SJCRH30 (cell line): ENCODE data around the gene DXO. TPM values are rescaled to one million over a fixed set of nuclear protein-coding genes. Genes with fewer than 3 reads are reported as not detected.
"Not testable (repeated sequence)": the region's sequence is repeated elsewhere in the genome, so short reads cannot be mapped to it uniquely, and the experiment has no call there.

Source experiments
- DNase-seq, 2 experiments: peaks; one replicate each; pipeline ENCODE4 v3.0.0-alpha.2; 2015 to 2020
- H3K27ac ChIP-seq: fragments of 250-450 bp; sonication (Bioruptor Pico); 2 replicates; pipeline ENCODE4 v1.5.1; 2020; ENCODE audit warnings: mild to moderate bottlenecking, moderate library complexity
- H3K27me3 ChIP-seq: fragments of 250-450 bp; sonication (Bioruptor Pico); 2 replicates; pipeline ENCODE4 v1.5.1; 2020; ENCODE audit warnings: mild to moderate bottlenecking, moderate library complexity
- H3K36me3 ChIP-seq: fragments of 250-450 bp; sonication (Bioruptor Pico); 2 replicates; pipeline ENCODE4 v1.5.1; 2020; ENCODE audit warnings: mild to moderate bottlenecking, moderate library complexity
- H3K4me1 ChIP-seq: fragments of 250-450 bp; sonication (Bioruptor Pico); 2 replicates; pipeline ENCODE4 v1.5.1; 2020; ENCODE audit warnings: mild to moderate bottlenecking, moderate library complexity
- H3K4me3 ChIP-seq: fragments of 250-450 bp; sonication (Bioruptor Pico); 2 replicates; pipeline ENCODE4 v1.5.1; 2020; ENCODE audit warnings: mild to moderate bottlenecking, moderate library complexity
- H3K9me3 ChIP-seq: fragments of 250-450 bp; sonication (Bioruptor Pico); replicated peaks from 2 replicates; pipeline ENCODE4 v1.5.1; 2020; ENCODE audit warnings: mild to moderate bottlenecking, moderate library complexity
- total RNA-seq: library from RNA; depleted of rRNA; stranded (reverse); fragments of >200 nt; shearing (Covaris generic); gene quantifications from 2 replicates; pipeline ENCODE4 v1.2.3, GENCODE V29; 2014

DXO gene
- total RNA-seq, 1 experiment from 2014 or later: 17.8 TPM

DNA sequence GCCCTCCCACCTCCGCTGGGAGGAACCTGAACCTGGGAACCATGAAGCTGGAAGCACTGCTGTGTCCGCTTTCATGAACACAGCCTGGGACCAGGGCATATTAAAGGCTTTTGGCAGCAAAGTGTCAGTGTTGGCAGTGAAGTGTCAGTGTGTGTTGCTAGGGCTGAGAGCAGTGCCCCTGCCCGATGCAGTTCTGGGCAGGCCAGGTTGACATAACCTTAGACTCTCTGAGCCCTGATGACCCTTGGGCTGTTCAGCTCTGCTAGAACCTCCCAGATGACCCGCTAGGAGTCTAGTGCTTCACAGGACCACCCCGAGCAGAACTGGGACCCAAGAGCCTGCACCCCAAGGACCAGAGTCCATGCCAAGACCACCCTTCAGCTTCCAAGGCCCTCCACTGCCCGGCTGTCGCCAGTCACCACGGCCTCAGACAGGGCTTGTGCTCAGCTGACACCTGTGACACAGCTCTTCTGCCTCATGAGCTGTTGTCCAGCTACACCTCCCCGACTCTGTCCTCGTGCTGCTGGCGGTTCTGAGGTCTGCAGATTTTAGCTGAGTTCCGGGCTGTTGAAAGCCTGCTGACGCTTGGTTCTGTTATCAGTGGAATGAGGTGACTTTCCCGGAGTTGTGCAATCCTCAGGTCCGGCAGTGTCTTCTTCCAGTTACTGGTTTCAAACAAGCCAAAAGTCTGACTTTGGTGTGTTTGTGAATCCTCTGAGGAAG lies 30.8 kb upstream of the DXO start:
- H3K4me1 ChIP-seq, DNase-seq, H3K27me3 ChIP-seq, H3K4me3 ChIP-seq, H3K9me3 ChIP-seq, H3K27ac ChIP-seq, H3K36me3 ChIP-seq: not testable (repeated sequence)

DNA sequence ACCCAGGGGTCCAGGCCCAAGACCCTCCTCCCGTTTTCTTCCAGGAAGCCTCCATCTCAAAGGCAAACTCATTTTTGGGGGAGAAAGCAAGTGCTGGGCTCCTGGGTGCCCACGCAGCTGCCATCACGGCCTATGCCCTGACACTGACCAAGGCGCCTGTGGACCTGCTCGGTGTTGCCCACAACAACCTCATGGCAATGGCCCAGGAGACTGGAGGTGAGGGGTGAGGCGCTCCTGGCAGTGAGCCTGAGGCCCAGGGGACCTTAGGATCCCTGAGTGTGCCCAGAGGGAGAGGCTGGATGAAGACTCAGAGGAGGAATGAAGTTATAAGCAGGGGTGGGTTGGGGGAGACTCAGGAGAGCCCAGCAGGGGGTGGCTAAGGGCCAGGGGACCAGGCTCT lies 24.4 kb upstream of the DXO start:
- not testable (repeated sequence) for H3K27me3 ChIP-seq, H3K4me1 ChIP-seq, H3K4me3 ChIP-seq, DNase-seq, H3K36me3 ChIP-seq, H3K9me3 ChIP-seq, H3K27ac ChIP-seq

DNA sequence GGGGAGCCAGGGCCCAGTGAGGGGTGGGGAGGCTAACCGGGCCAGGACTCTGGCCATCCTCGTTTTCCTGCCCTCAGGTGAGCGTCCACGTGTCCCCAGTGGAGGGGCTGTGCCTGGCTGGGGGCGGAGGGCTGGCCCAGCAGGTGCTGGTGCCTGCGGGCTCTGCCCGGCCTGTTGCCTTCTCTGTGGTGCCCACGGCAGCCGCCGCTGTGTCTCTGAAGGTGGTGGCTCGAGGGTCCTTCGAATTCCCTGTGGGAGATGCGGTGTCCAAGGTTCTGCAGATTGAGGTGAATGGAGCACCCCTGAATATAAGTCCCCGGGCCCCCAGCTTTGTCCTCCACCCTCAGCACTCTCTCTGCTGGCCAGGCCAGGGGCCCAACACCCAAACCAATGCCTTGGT lies 22.5 kb upstream of the DXO start:
- not testable (repeated sequence) for H3K27me3 ChIP-seq, H3K4me3 ChIP-seq, H3K9me3 ChIP-seq, H3K4me1 ChIP-seq, H3K36me3 ChIP-seq, H3K27ac ChIP-seq, DNase-seq

GRCh38 chr6:31989363-31989762 lies 17.4 kb upstream of the DXO start:
- not testable (repeated sequence) for H3K4me3 ChIP-seq, H3K27ac ChIP-seq

GRCh38 chr6:31981744-31982143 lies 9.8 kb upstream of the DXO start, which contains the start of gene C4A:
C4A (plus strand) TSS chr6:31982057; CDS start chr6:31982108, 51 bp downstream.
- H3K9me3 ChIP-seq, H3K4me3 ChIP-seq, DNase-seq: not testable (repeated sequence)

More at GRCh38 chr6:31989363-31989762, 17.4 kb upstream of the DXO start:
- not testable (repeated sequence) for DNase-seq, H3K9me3 ChIP-seq, H3K36me3 ChIP-seq, H3K4me1 ChIP-seq, H3K27me3 ChIP-seq

DNA sequence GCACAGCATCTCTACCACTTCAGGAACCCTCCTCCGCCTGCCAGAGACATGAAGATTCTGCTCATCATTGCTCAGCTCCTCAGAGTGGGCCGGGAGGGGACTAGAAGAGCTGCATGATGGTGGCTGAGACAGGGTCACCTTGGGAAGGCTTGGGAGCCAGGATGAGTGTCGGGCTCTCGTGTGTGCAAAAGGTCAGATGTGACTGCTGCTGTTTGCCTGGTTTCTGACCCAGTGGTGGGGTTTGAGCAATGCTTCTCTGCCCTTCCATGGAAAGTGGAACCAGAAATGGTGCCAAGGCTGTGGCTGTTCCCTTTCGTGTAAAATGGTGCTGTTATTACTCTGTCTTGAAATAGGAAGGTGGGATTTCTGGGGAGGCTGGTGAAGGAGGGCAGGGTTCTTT lies 9.1 kb upstream of the DXO start:
- not testable (repeated sequence) for H3K9me3 ChIP-seq, DNase-seq, H3K4me1 ChIP-seq, H3K27ac ChIP-seq, H3K27me3 ChIP-seq, H3K4me3 ChIP-seq, H3K36me3 ChIP-seq

More at GRCh38 chr6:31981744-31982143, 9.8 kb upstream of the DXO start, which contains the start of gene C4A:
- H3K27ac ChIP-seq, H3K4me1 ChIP-seq, H3K27me3 ChIP-seq, H3K36me3 ChIP-seq: not testable (repeated sequence)

GRCh38 chr6:31980195-31980876 lies 8.4 kb upstream of the DXO start:
- not testable (repeated sequence) for H3K36me3 ChIP-seq, DNase-seq, H3K4me1 ChIP-seq, H3K27me3 ChIP-seq, H3K27ac ChIP-seq, H3K4me3 ChIP-seq, H3K9me3 ChIP-seq

- H3K27ac ChIP-seq: no peak overlapping the region
- no peak for DNase-seq
- H3K9me3 ChIP-seq: no peaks in the 10 kb centered on the region
- no peaks in the 10 kb centered on the region for H3K4me1 ChIP-seq
- H3K4me3 ChIP-seq: no peak overlapping the region
- H3K27me3 ChIP-seq: no peaks in the 10 kb centered on the region
- no peaks in the 10 kb centered on the region for H3K36me3 ChIP-seq
These were observed 7.4 kb upstream of the DXO start for GRCh38 chr6:31979238-31979898.

DNA sequence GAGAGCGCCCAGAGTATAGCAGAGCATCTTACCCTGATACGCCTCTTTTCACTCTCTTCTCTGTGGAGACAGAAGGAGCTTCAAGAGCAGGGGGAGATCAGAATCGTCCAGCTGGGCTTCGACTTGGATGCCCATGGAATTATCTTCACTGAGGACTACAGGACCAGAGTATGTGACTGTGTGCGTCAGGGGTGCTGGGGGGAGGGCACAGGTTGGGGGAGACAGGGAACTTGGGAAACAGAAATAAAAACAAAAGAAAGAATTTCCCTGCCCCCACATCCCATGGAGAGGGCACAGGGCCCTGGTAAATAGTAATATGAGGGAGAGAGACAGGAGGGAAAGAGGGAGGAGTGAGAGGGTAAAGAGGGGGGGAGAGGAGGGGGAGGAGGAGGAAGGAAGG lies 6.9 kb upstream of the DXO start:
- Histone ChIP-seq H3K9me3 (no peaks in the 10 kb centered on the region), H3K4me3 (no peak overlapping the region)
- DNase-seq: no peak

DNA sequence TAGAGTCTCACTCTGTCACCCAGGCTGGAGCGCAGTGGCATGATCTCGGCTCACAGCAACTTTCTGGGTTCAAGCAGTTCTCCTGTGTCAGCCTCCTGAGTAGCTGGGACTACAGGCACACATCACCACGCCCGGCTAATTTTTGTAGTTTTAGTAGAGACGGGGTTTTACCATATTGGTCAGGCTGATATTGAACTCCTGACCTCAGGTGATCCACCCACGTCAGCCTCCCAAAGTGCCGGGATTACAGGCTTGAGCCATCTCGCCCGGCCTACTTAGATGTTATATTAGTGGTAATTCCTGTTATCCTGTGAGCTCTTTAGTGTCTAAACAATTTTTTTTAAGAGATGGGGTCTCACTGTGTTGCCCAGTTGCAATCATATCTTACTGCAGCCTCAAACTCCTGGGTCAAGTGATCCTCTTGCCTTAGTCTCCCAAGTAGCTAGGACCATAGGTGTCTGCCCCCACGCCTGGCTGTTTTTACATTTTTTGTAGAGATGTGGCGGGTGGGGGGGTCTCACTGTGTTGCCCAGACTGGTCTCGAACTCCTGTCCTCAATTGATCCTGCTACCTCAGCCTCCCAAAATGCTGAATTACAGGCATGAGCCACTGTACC lies 6.0 kb upstream of the DXO start:
- Histone ChIP-seq H3K4me3 (no peak overlapping the region), H3K4me1 (no peaks in the 10 kb centered on the region; the same call in 1 of the 2 replicates), H3K27me3 (no peaks in the 10 kb centered on the region), H3K9me3 (no peaks in the 10 kb centered on the region), H3K27ac (no peak overlapping the region), H3K36me3 (no peaks in the 10 kb centered on the region)
- no peak for DNase-seq

More for the DNA sequence above, 6.9 kb upstream of the DXO start:
- Histone ChIP-seq H3K4me1 (no peaks in the 10 kb centered on the region), H3K27me3 (no peaks in the 10 kb centered on the region), H3K36me3 (no peaks in the 10 kb centered on the region), H3K27ac (no peak overlapping the region)

GRCh38 chr6:31976065-31976464 lies 4.1 kb upstream of the DXO start:
- not testable (repeated sequence) for H3K9me3 ChIP-seq, H3K36me3 ChIP-seq, H3K27ac ChIP-seq, H3K4me1 ChIP-seq, H3K4me3 ChIP-seq, H3K27me3 ChIP-seq, DNase-seq

DNA sequence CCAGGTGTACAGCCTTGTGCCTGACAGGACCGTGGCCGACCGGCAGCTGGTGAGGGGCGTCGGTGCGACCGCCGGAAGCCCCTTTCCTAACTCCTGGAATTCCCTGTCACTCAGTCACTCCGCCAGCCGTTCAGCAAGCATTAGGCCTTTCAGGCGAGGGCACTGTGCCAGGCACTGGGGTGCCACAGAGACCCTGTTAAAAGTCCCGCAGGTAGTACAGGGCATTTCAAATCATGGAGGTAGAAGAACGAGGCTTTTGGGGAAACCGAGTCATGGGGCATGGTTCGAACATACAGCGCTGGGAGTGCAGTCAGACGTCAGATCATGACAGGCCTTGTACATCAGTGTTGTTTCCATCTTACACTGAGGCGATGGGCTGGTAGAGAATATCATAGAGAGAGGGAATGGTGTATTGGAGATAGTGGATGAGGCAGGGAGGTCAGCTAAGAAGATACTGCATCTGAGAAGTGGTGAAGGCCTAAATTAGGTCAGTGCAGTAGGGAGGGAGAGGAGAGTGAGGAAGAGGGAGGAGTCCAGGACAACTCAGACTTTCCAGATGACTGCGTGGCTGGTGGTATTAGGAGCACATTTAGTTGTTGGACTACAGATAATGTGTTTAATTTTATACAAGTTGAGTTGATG lies 892 bp upstream of the DXO start:
- Histone ChIP-seq H3K9me3 (no peaks in the 10 kb centered on the region), H3K36me3 (peaks cover 9% of the 10 kb centered on the region), H3K27me3 (no peaks in the 10 kb centered on the region), H3K27ac (peak overlapping the region; percentile 59), H3K4me3 (peak overlapping the region; percentile 65), H3K4me1 (no peaks in the 10 kb centered on the region; the same call in 1 of the 2 replicates)
- DNase-seq: no peak

GRCh38 chr6:31971279-31971992 lies 502 bp downstream of the DXO start:
- Histone ChIP-seq H3K9me3 (no peaks in the 10 kb centered on the region), H3K27ac (peak overlapping the region; percentile 59), H3K27me3 (no peaks in the 10 kb centered on the region), H3K4me3 (peak overlapping the region; percentile 65), H3K4me1 (no peaks in the 10 kb centered on the region; the same call in 1 of the 2 replicates), H3K36me3 (peaks cover 13% of the 10 kb centered on the region)
- DNase-seq: no peak
